Naive thymus-derived CD4-positive, alpha-beta T cell (primary cell): Measurements from ENCODE around the gene NUP188. TPM values are rescaled to one million over a fixed set of nuclear protein-coding genes. Genes with fewer than 3 reads are reported as not detected.

Experiments used
- ATAC-seq: fragments of 150-1000 bp; cut with Tn5 transposase; 2 replicates; pipeline ENCODE4 v1.10.0; 2021; ENCODE audit warnings: mild to moderate bottlenecking, moderate library complexity
- CTCF ChIA-PET: fragments of 350-600 bp; sonication (Branson Sonifier 250); formaldehyde crosslinking; loops from one replicate; lab custom pipeline; 2021; ENCODE audit warnings: antibody characterized with exemption; lab: Charles Lee
- POLR2A ChIA-PET: fragments of 350-600 bp; sonication (Branson Sonifier 250); formaldehyde crosslinking; loops from one replicate; lab custom pipeline; 2021; ENCODE audit warnings: antibody characterized with exemption, inconsistent platforms; lab: Charles Lee
- DNase-seq, 9 donors: peaks; one replicate each; pipeline versions ENCODE4 v3.0.0 to v3.0.0-alpha.2; 2020 to 2022; ENCODE audit warnings: mixed read lengths in 1 of 9
- H3K27ac ChIP-seq: one replicate; pipeline ENCODE4 v1.7.0; 2013; ENCODE audit warnings: mild to moderate bottlenecking, low read depth, low read length, moderate library complexity
- H3K27me3 ChIP-seq, 2 donors: one replicate each; pipeline ENCODE4 v1.7.0; 2013; ENCODE audit warnings: low read length in 2 of 2, mild to moderate bottlenecking in 2 of 2, moderate library complexity in 2 of 2; ENCODE audit not compliant: control insufficient read depth in 2 of 2, insufficient read depth in 2 of 2
- H3K36me3 ChIP-seq, 3 experiments: 1 replicate in 2 of 3; 2 replicates in 1 of 3; pipeline ENCODE4 v1.7.0; 2013; ENCODE audit warnings: low read length in 3 of 3, mild to moderate bottlenecking in 3 of 3, moderate library complexity in 1 of 3; ENCODE audit not compliant: insufficient read depth in 3 of 3, control insufficient read depth in 2 of 3
- H3K4me1 ChIP-seq, 2 donors: one replicate each; pipeline ENCODE4 v1.7.0; 2013; ENCODE audit warnings: low read length in 2 of 2, mild to moderate bottlenecking in 2 of 2, moderate library complexity in 1 of 2; ENCODE audit not compliant: control insufficient read depth in 2 of 2, insufficient read depth in 2 of 2
- H3K4me3 ChIP-seq: 2 replicates; pipeline ENCODE4 v1.7.0; 2013; ENCODE audit warnings: mild to moderate bottlenecking, low read length
- H3K9me3 ChIP-seq, 3 experiments: 1 replicate in 2 of 3; 2 replicates in 1 of 3; pipeline ENCODE4 v1.7.0; 2013; ENCODE audit warnings: low read length in 3 of 3; ENCODE audit not compliant: control insufficient read depth in 2 of 3
- H3K27ac Mint-ChIP-seq, 9 donors: one replicate each; pipeline ENCODE4 v1.8.0; 2020 to 2022; ENCODE audit warnings: mixed read lengths in 9 of 9, mild to moderate bottlenecking in 8 of 9, moderate library complexity in 5 of 9, inconsistent platforms in 2 of 9
- H3K27me3 Mint-ChIP-seq, 5 donors: one replicate each; pipeline ENCODE4 v1.8.0; 2021 to 2022; ENCODE audit warnings: mixed read lengths in 5 of 5, mild to moderate bottlenecking in 1 of 5
- H3K36me3 Mint-ChIP-seq, 5 donors: one replicate each; pipeline ENCODE4 v1.8.0; 2020 to 2022; ENCODE audit warnings: mixed read lengths in 5 of 5, mild to moderate bottlenecking in 3 of 5, inconsistent platforms in 1 of 5
- H3K4me1 Mint-ChIP-seq, 7 donors: one replicate each; pipeline ENCODE4 v1.8.0; 2020 to 2022; ENCODE audit warnings: mixed read lengths in 7 of 7, mild to moderate bottlenecking in 3 of 7, inconsistent platforms in 1 of 7
- H3K4me3 Mint-ChIP-seq, 10 donors: one replicate each; pipeline ENCODE4 v1.8.0; 2020 to 2022; ENCODE audit warnings: mild to moderate bottlenecking in 10 of 10, mixed read lengths in 10 of 10, moderate library complexity in 6 of 10, inconsistent platforms in 2 of 10
- H3K9me3 Mint-ChIP-seq, 11 donors: one replicate each; pipeline ENCODE4 v1.8.0; 2020 to 2022; ENCODE audit warnings: mixed read lengths in 11 of 11, mild to moderate bottlenecking in 4 of 11, inconsistent platforms in 1 of 11, moderate library complexity in 1 of 11
- intact Hi-C, 2 donors: fragments of 100-400 bp; cut with micrococcal nuclease; formaldehyde crosslinking; loops; one replicate each; pipeline ENCODE4 v1.15.1; 2023
- polyA plus RNA-seq, 2 donors: library from polyadenylated mRNA; unstranded; fragments of 300-500 nt; fragmentation: Illumina TruSeq; gene quantifications; one replicate each; pipeline ENCODE4 v1.2.3, GENCODE V29; 2021
- total RNA-seq, 6 experiments: library from RNA in 5 of 6; stranded (reverse) in 5 of 6; gene quantifications; 1 replicate in 5 of 6; 2 replicates in 1 of 6; pipeline ENCODE4 v1.2.3 and lab custom pipeline; 2021 to 2026

Gene NUP188
- total and polyA plus RNA-seq, 7 experiments from 2014 or later, result 24.8 to 98.7 (median 62.1) TPM

DNA sequence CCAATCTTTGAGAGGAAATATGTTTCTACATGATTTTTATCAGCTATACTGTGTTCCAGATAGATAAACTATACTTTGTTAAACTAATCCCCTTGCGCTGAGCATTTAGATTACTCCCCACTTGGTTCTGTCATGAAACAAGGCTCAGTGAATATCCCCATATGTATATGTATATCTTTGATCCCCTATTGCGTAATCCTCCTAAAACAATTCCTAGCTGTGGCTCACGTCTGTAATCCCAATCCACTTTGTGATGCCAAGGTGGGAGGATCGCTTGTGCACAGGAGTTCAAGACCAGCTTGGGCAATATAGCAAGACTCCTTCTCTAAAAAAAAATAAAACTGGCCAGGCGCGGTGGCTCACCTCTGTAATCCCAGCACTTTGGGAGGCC is 24.0 kb upstream of the NUP188 start:
- ATAC-seq, result no peak
- no peaks in the 10 kb centered on the region for H3K9me3 ChIP-seq
- H3K27ac ChIP-seq, result no peak overlapping the region
- peaks cover 0 to 3% (median 0%) of the 10 kb centered on the region in 5 donors for H3K27me3 Mint-ChIP-seq
- peaks cover 0 to 3% (median 0%) of the 10 kb centered on the region in 5 donors for H3K36me3 Mint-ChIP-seq
- H3K4me3 Mint-ChIP-seq, result peak overlapping the region in 2 of 10 donors; percentile 13 to 68
- peaks cover 3 to 12% of the 10 kb centered on the region in 2 donors for H3K4me1 ChIP-seq
- no peak for DNase-seq
- intact Hi-C loops, result no loop called here
- H3K4me3 ChIP-seq, result no peak overlapping the region
- POLR2A ChIA-PET, result interaction anchor here (0.7 to 1.0 kb wide), 4 partner anchors 39 to 762 kb away, joined by 3 to 5 read pairs (median 4); partner anchors contain the start of gene KYAT1
- peak overlapping the region in 2 of 9 donors; percentile 21 to 63 for H3K27ac Mint-ChIP-seq
- CTCF ChIA-PET, result interaction anchor here (0.7 to 1.3 kb wide), 3 partner anchors 58 to 547 kb away, joined by 3 to 6 read pairs (median 3); no protein-coding TSS in a partner anchor
- no peaks in the 10 kb centered on the region for H3K27me3 ChIP-seq
- peaks cover 0 to 3% (median 0%) of the 10 kb centered on the region in 3 experiments for H3K36me3 ChIP-seq
- H3K4me1 Mint-ChIP-seq, result peaks cover 17 to 37% (median 26%) of the 10 kb centered on the region in 7 donors
- H3K9me3 Mint-ChIP-seq, result peaks cover 0 to 2% (median 0%) of the 10 kb centered on the region in 11 donors

DNA sequence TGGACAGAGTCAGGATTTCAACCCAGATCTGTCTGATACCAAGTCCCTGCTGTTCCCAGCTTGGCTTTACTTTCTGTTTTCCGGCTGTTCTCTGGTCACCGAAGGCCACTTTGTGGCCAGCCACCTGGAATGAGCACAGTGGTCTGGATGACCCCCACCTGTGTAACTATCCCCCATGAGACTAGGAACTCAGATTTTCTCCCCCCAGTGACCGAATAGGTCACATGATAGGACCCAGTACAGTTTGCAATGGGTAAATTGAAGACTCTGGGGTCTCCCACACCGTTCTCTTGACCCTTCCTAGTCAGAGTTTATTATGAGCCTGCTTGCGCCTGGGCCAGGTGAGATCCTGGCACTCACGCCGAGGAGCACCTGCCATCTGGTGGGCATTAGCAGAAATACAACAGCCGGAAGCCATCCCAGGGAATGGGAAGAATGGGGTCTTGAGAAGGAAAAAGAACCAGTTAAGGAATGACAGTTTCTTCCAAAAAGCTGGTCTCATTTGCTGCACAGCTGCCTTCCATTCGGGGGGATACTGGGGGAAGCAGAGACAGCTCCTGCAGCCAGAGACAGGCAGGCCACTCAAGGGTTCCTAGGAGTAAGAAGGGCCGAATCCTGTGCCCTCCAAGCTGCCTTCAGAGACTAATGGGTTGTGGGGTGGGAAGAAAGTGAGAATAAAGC is 19.6 kb upstream of the NUP188 start:
- H3K36me3 ChIP-seq, result no peaks in the 10 kb centered on the region
- peaks cover 0 to 2% (median 0%) of the 10 kb centered on the region in 11 donors for H3K9me3 Mint-ChIP-seq
- H3K4me3 ChIP-seq, result no peak overlapping the region
- H3K9me3 ChIP-seq, result no peaks in the 10 kb centered on the region
- peak overlapping the region in 3 of 10 donors; percentile 11 to 47 (median 39) for H3K4me3 Mint-ChIP-seq
- H3K4me1 ChIP-seq, result peaks cover 3 to 6% of the 10 kb centered on the region in 2 donors
- DNase-seq (peak; percentile 24 to 69 (median 46)), ATAC-seq (peak; percentile 77)
- H3K27ac Mint-ChIP-seq, result peak overlapping the region in 8 of 9 donors; percentile 1 to 76 (median 50)
- peaks cover 12 to 22% (median 19%) of the 10 kb centered on the region in 7 donors for H3K4me1 Mint-ChIP-seq
- H3K27ac ChIP-seq, result no peak overlapping the region
- H3K27me3 ChIP-seq, result no peaks in the 10 kb centered on the region
- H3K27me3 Mint-ChIP-seq, result peaks cover 0 to 3% (median 0%) of the 10 kb centered on the region in 5 donors
- ChIA-PET CTCF (interaction anchor here (0.5 to 8.0 kb wide), 21 partner anchors 8 to 525 kb away, joined by 3 to 113 read pairs (median 4); partner anchors contain the start of genes ENDOG, KYAT1 and SPOUT1), POLR2A (interaction anchor here (0.6 to 4.2 kb wide), 8 partner anchors 11 to 65 kb away, joined by 3 to 17 read pairs (median 3); no protein-coding TSS in a partner anchor)
- peaks cover 0 to 2% (median 0%) of the 10 kb centered on the region in 5 donors for H3K36me3 Mint-ChIP-seq
- intact Hi-C loops, result loop anchor here (1.0 to 5.0 kb wide), 6 partner anchors 26 to 279 kb away; partner anchors contain the start of genes LRRC8A (in 2 of the 2), ENDOG (in 1 of the 2) and KYAT1 (in 1 of the 2)

DNA sequence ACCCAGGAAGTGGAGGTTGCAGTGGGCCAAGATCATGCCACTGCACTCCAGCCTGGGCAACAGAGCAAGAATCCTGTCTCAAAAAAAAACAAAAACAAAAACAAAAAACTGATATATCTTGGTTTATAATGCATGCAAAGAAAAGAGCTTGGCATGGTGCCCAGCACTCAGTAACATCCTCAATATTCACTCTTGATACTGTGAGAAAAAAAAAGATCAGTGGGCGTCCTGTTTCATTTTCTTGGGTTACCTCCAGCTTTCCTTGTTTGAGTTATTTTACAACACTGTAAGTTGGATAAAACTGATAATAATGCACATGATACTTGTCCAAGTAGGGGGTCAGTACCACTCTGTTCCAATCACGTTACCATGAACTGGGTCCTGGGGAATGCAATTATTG is 18.9 kb upstream of the NUP188 start:
- Mint-ChIP-seq H3K4me3 (no peak overlapping the region), H3K4me1 (peaks cover 12 to 21% (median 17%) of the 10 kb centered on the region in 7 donors), H3K27me3 (peaks cover 0 to 3% (median 0%) of the 10 kb centered on the region in 5 donors), H3K27ac (no peak overlapping the region), H3K36me3 (peaks cover 0 to 2% (median 0%) of the 10 kb centered on the region in 5 donors), H3K9me3 (peaks cover 0 to 2% (median 0%) of the 10 kb centered on the region in 11 donors)
- H3K27ac ChIP-seq, result no peak overlapping the region
- no peak for DNase-seq
- peaks cover 3 to 6% of the 10 kb centered on the region in 2 donors for H3K4me1 ChIP-seq
- no peaks in the 10 kb centered on the region for H3K36me3 ChIP-seq
- ChIA-PET POLR2A (interaction anchor here (0.7 to 4.2 kb wide), 5 partner anchors 26 to 66 kb away, joined by 3 to 17 read pairs (median 3); no protein-coding TSS in a partner anchor), CTCF (interaction anchor here (0.5 to 8.0 kb wide), 23 partner anchors 8 to 526 kb away, joined by 3 to 113 read pairs (median 4); partner anchors contain the start of genes ENDOG, KYAT1 and SPOUT1)
- H3K27me3 ChIP-seq, result no peaks in the 10 kb centered on the region
- ATAC-seq, result no peak
- H3K4me3 ChIP-seq, result no peak overlapping the region
- intact Hi-C loops, result loop anchor here (1.0 to 5.0 kb wide), 6 partner anchors 26 to 280 kb away; partner anchors contain the start of genes LRRC8A (in 2 of the 2), ENDOG (in 1 of the 2) and KYAT1 (in 1 of the 2)
- no peaks in the 10 kb centered on the region for H3K9me3 ChIP-seq

DNA sequence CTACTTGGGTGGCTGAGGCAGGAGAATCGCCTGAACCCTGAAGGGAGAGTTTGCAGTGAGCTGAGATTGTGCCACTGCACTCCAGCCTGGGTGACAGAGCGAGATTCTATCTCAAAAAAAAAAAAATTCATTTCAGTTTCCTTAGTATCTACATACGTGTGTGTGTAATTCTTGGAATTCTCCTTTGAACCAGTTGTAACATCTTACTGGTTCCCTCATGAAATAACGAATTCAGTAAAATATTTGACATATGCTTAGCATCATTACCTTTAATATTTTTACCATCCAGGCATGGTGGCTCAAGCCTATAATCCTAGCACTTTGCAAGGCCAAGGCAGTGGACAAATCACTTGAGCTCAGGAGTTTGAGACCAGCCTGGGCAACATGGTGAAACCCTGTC is 17.9 kb upstream of the NUP188 start:
- Mint-ChIP-seq H3K27me3 (peaks cover 0 to 3% (median 0%) of the 10 kb centered on the region in 5 donors), H3K27ac (no peak overlapping the region), H3K9me3 (peaks cover 0 to 2% (median 0%) of the 10 kb centered on the region in 11 donors), H3K4me1 (peaks cover 12 to 21% (median 16%) of the 10 kb centered on the region in 7 donors), H3K36me3 (peaks cover 0 to 2% (median 0%) of the 10 kb centered on the region in 5 donors), H3K4me3 (no peak overlapping the region)
- H3K36me3 ChIP-seq, result no peaks in the 10 kb centered on the region
- intact Hi-C loops, result loop anchor here in 1 of 2 donors (2.0 to 5.0 kb wide), 2 partner anchors 47 to 281 kb away; partner anchors contain the start of genes KYAT1 and LRRC8A
- no peak for ATAC-seq
- ChIA-PET POLR2A (interaction anchor here (4.2 kb wide), 1 partner anchor 67 kb away, joined by 17 read pairs; no protein-coding TSS in a partner anchor), CTCF (interaction anchor here (0.7 to 8.0 kb wide), 7 partner anchors 40 to 280 kb away, joined by 3 to 113 read pairs (median 4); partner anchors contain the start of genes ENDOG, KYAT1 and LRRC8A)
- no peak for DNase-seq
- H3K9me3 ChIP-seq, result no peaks in the 10 kb centered on the region
- no peak overlapping the region for H3K27ac ChIP-seq
- no peak overlapping the region for H3K4me3 ChIP-seq
- peaks cover 3 to 6% of the 10 kb centered on the region in 2 donors for H3K4me1 ChIP-seq
- no peaks in the 10 kb centered on the region for H3K27me3 ChIP-seq

DNA sequence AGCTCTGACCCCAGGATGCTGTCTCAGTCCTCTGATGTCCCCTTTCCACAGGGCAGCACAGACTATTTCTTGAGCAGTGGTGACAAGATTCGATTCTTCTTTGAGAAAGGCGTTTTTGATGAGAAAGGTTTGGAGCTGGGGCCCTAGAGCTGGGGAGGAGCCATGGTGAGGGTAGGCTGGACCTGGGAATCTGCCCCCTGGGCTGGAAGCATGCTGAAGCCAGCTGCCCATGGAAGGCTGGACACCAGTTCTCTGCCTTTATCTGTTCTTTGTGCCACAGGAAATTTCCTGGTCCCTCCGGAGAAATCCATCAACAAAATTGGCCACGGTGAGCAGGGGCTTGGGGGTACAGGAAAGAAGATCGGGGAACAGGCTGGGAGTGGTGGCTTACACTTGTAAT is 13.8 kb upstream of the NUP188 start:
- Mint-ChIP-seq H3K36me3 (no peaks in the 10 kb centered on the region), H3K4me3 (no peak overlapping the region), H3K27me3 (no peaks in the 10 kb centered on the region), H3K27ac (no peak overlapping the region), H3K4me1 (peaks cover 0 to under 1% (median 0%) of the 10 kb centered on the region in 7 donors), H3K9me3 (no peaks in the 10 kb centered on the region)
- intact Hi-C loops, result no loop called here
- CTCF ChIA-PET, result no interaction called here
- Histone ChIP-seq H3K27me3 (no peaks in the 10 kb centered on the region), H3K4me1 (no peaks in the 10 kb centered on the region), H3K36me3 (no peaks in the 10 kb centered on the region), H3K9me3 (no peaks in the 10 kb centered on the region), H3K4me3 (no peak overlapping the region), H3K27ac (no peak overlapping the region)
- ATAC-seq (no peak), DNase-seq (no peak)
- POLR2A ChIA-PET, result interaction anchor here (0.8 to 1.0 kb wide), 2 partner anchors 9 to 277 kb away, joined by 3 read pairs; no protein-coding TSS in a partner anchor

DNA sequence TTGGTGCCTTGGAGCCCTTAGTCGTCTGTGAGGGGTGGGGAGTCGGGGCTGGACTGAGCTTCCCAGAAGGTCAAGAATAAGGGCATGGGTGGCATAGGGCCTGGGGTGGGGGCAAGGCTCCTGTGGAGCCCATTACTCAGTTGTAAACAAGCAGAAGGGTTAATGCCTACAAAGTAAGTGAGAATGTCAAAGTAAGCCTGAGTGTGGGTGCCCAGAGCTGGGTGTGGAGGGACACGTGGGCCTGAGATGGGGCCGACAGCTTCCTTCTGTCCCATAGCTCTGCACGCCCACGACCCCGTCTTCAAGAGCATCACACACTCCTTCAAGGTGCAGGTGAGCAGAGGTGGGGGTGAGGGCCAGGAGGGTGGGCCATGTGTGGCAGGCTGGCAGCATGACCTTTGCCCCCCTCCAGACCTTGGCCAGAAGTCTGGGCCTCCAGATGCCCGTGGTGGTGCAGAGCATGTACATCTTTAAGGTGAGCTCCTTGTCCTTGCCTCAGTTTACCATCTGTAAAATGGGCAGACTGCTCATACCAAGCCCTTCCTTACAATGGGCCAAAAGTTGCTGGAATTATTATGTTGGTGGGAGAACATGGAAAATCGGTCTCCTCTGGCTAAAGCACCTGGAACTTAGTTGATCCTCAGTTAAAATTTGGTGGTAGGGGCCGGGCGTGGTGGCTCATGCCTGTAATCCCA is 11.2 kb upstream of the NUP188 start:
- Mint-ChIP-seq H3K9me3 (no peaks in the 10 kb centered on the region), H3K4me1 (no peaks in the 10 kb centered on the region), H3K27ac (no peak overlapping the region), H3K36me3 (no peaks in the 10 kb centered on the region), H3K27me3 (no peaks in the 10 kb centered on the region), H3K4me3 (no peak overlapping the region)
- intact Hi-C loops, result no loop called here
- CTCF ChIA-PET, result interaction anchor here (1.2 kb wide), 1 partner anchor 8 kb away, joined by 4 read pairs; no protein-coding TSS in a partner anchor
- H3K4me1 ChIP-seq, result no peaks in the 10 kb centered on the region
- POLR2A ChIA-PET, result no interaction called here
- DNase-seq (no peak), ATAC-seq (no peak)
- H3K4me3 ChIP-seq, result no peak overlapping the region
- H3K9me3 ChIP-seq, result no peaks in the 10 kb centered on the region
- H3K27me3 ChIP-seq, result no peaks in the 10 kb centered on the region
- H3K27ac ChIP-seq, result no peak overlapping the region
- H3K36me3 ChIP-seq, result no peaks in the 10 kb centered on the region
